Gastroesophageal sphincter (tissue), 4 donors: Measurements from ENCODE around the gene ATG16L1. TPM values are rescaled to one million over a fixed set of nuclear protein-coding genes. Genes with fewer than 3 reads are reported as not detected.

Source experiments
- ATAC-seq: fragments of 150-250 bp; one replicate; pipeline ENCODE4 v1.9.1; 2016; ENCODE audit warnings: mild to moderate bottlenecking, moderate library complexity
- H3K27ac ChIP-seq, 4 donors: fragments of 200-600 bp; sonication (generic) in 3 of 4; 1 replicate in 3 of 4; 2 replicates in 1 of 4; pipeline ENCODE4 v1.5.1; 2016 to 2019
- H3K27me3 ChIP-seq: fragments of 200-600 bp; sonication (generic); one replicate; pipeline ENCODE4 v1.5.1; 2019
- H3K36me3 ChIP-seq, 2 donors: fragments of 200-600 bp; sonication (generic); one replicate each; pipeline ENCODE4 v1.5.1; 2019; ENCODE audit warnings: control low read depth in 1 of 2
- H3K4me1 ChIP-seq, 3 donors: fragments of 200-600 bp; sonication (generic); 1 replicate in 2 of 3; 2 replicates in 1 of 3; pipeline ENCODE4 v1.5.1; 2016 to 2019; ENCODE audit warnings: control low read depth in 2 of 3
- H3K4me3 ChIP-seq, 2 donors: fragments of 200-600 bp; sonication (generic); one replicate each; pipeline ENCODE4 v1.5.1; 2019; ENCODE audit warnings: mild to moderate bottlenecking in 1 of 2, moderate library complexity in 1 of 2
- H3K9me3 ChIP-seq, 3 donors: fragments of 200-600 bp; sonication (generic); one replicate each; pipeline ENCODE4 v1.5.1; 2017 to 2019; ENCODE audit warnings: control low read depth in 2 of 3
- EP300 ChIP-seq: sonication (generic); formaldehyde crosslinking; IDR thresholded peaks from one replicate; pipeline ENCODE4 v1.6.1; 2017; ENCODE audit warnings: antibody characterized with exemption, mild to moderate bottlenecking
- POLR2A ChIP-seq, 2 donors: fragments of 450-650 bp; IDR thresholded peaks; one replicate each; pipeline ENCODE4 v1.6.1; 2017; ENCODE audit warnings: antibody characterized with exemption in 2 of 2, mild to moderate bottlenecking in 2 of 2, moderate library complexity in 1 of 2
- POLR2AphosphoS5 ChIP-seq: sonication (generic); formaldehyde crosslinking; IDR thresholded peaks from one replicate; pipeline ENCODE4 v1.6.1; 2017; ENCODE audit warnings: antibody characterized with exemption
- WGBS, 2 donors: methylation state at CpG; one replicate each; pipeline ENCODE4 v1.1.5; 2018; ENCODE audit warnings: low coverage in 1 of 2; 5-methylcytosine and 5-hydroxymethylcytosine counted together
- total RNA-seq, 4 donors: library from RNA; depleted of rRNA; stranded (reverse); fragments of >200 nt; gene quantifications; one replicate each; pipeline ENCODE4 v1.1.0, GENCODE V29; 2016
- TF ChIP-seq, protein P1 (sequence below), 4 experiments: fragments of 200-600 bp in 2 of 4; fragments of 450-650 bp in 2 of 4; sonication (generic) in 1 of 4; IDR thresholded peaks; one replicate each; pipeline ENCODE4 v1.5.1; 2017 to 2019; ENCODE audit warnings: antibody characterized with exemption in 4 of 4, mild to moderate bottlenecking in 2 of 4, moderate library complexity in 2 of 4

The ATG16L1 gene
- total RNA-seq, 4 donors from 2014 or later: 24.0 to 46.1 (median 33.8) TPM

DNA sequence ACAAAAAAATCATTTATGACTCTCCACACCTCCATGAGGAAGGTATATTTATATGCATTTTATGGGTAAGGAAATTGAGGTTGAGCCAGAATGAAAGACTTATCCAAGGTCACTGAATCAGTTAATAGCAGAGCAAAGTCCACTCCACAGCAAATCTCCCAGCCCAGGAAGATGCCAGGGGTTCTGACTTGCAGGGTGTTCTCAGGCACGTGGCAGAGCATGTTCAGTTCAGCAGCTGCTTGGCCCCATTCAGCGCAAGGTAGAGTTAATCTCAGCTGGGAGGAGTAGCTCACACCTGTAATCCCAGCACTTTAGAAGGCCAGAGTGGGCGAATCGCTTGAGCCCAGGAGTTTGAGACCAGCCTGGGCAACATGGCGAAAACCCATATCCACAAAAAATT lies 85.1 kb downstream of the ATG16L1 start:
- H3K36me3 ChIP-seq: no peaks in the 10 kb centered on the region
- no peaks in the 10 kb centered on the region for H3K9me3 ChIP-seq
- WGBS, 2 donors: 79% methylated on average over 2 of the region's 5 CpGs; no CpG with 5 or more reads in 1 of the 2 donors
- no peaks in the 10 kb centered on the region for H3K27me3 ChIP-seq
- no peak overlapping the region for H3K27ac ChIP-seq
- no peak overlapping the region for H3K4me3 ChIP-seq
- no peaks in the 10 kb centered on the region for H3K4me1 ChIP-seq
- no peak for ATAC-seq
- TF ChIP-seq POLR2AphosphoS5: no peak
- TF ChIP-seq, protein P1, sequence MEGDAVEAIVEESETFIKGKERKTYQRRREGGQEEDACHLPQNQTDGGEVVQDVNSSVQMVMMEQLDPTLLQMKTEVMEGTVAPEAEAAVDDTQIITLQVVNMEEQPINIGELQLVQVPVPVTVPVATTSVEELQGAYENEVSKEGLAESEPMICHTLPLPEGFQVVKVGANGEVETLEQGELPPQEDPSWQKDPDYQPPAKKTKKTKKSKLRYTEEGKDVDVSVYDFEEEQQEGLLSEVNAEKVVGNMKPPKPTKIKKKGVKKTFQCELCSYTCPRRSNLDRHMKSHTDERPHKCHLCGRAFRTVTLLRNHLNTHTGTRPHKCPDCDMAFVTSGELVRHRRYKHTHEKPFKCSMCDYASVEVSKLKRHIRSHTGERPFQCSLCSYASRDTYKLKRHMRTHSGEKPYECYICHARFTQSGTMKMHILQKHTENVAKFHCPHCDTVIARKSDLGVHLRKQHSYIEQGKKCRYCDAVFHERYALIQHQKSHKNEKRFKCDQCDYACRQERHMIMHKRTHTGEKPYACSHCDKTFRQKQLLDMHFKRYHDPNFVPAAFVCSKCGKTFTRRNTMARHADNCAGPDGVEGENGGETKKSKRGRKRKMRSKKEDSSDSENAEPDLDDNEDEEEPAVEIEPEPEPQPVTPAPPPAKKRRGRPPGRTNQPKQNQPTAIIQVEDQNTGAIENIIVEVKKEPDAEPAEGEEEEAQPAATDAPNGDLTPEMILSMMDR (IDR thresholded peaks at IDR 0.05): no peak
- TF ChIP-seq POLR2A (IDR thresholded peaks at IDR 0.05): no peak
- no peak for TF ChIP-seq EP300

GRCh38 chr2:233338046-233338445 lies 86.6 kb downstream of the ATG16L1 start:
- 69 to 75% methylated on average over 5 of the region's 5 CpGs for WGBS, 2 donors
- no peak overlapping the region for H3K4me3 ChIP-seq

GRCh38 chr2:233338812-233339368 lies 87.4 kb downstream of the ATG16L1 start:
- no peaks in the 10 kb centered on the region for H3K4me1 ChIP-seq
- no peak for ATAC-seq
- H3K27ac ChIP-seq: no peak overlapping the region
- no peaks in the 10 kb centered on the region for H3K9me3 ChIP-seq
- H3K4me3 ChIP-seq: no peak overlapping the region
- no peaks in the 10 kb centered on the region for H3K36me3 ChIP-seq
- H3K27me3 ChIP-seq: no peaks in the 10 kb centered on the region
- 74 to 91% methylated on average over 3 of the region's 3 CpGs for WGBS, 2 donors
- TF ChIP-seq POLR2A (IDR thresholded peaks at IDR 0.05): no peak
- TF ChIP-seq POLR2AphosphoS5: no peak
- no peak for TF ChIP-seq EP300
- TF ChIP-seq, protein P1 (IDR thresholded peaks at IDR 0.05): no peak

More at GRCh38 chr2:233338046-233338445, 86.6 kb downstream of the ATG16L1 start:
- Histone ChIP-seq H3K27me3 (no peaks in the 10 kb centered on the region), H3K9me3 (no peaks in the 10 kb centered on the region), H3K27ac (no peak overlapping the region), H3K4me1 (no peaks in the 10 kb centered on the region), H3K36me3 (no peaks in the 10 kb centered on the region)
- no peak for ATAC-seq
- TF ChIP-seq EP300 (no peak), POLR2AphosphoS5 (no peak), POLR2A (IDR thresholded peaks at IDR 0.05) (no peak)
- TF ChIP-seq, protein P1 (IDR thresholded peaks at IDR 0.05): no peak

DNA sequence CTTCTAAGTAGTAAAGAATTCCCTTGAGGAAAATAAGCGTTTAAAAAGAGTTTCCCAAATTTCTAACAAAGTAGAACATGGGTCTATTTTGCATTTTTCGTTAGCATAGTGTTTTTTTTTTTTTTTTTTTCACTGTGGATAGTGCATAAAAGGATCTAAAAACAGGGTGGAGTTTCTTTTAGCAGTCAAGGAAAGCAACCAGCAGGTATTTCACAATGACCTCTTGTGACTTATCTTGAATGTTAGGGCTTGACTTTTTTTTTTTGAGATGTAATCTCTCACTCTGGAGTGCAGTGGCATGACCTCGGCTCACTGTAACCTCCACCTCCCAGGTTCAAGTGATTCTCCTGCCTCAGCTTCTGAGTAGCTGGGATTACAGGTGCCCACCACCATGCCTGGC lies 88.0 kb downstream of the ATG16L1 start:
- Histone ChIP-seq H3K27me3 (no peaks in the 10 kb centered on the region), H3K36me3 (no peaks in the 10 kb centered on the region), H3K4me3 (no peak overlapping the region), H3K4me1 (no peaks in the 10 kb centered on the region), H3K9me3 (no peaks in the 10 kb centered on the region), H3K27ac (no peak overlapping the region)
- 56 to 65% methylated on average over 2 to 3 of the region's 3 CpGs for WGBS, 2 donors
- no peak for ATAC-seq
- TF ChIP-seq POLR2AphosphoS5: no peak
- TF ChIP-seq, protein P1 (IDR thresholded peaks at IDR 0.05): no peak
- TF ChIP-seq POLR2A (IDR thresholded peaks at IDR 0.05): no peak
- TF ChIP-seq EP300: no peak

GRCh38 chr2:233341296-233341695 lies 89.8 kb downstream of the ATG16L1 start:
- Histone ChIP-seq H3K4me3 (no peak overlapping the region), H3K4me1 (no peaks in the 10 kb centered on the region), H3K27me3 (no peaks in the 10 kb centered on the region), H3K9me3 (no peaks in the 10 kb centered on the region), H3K27ac (no peak overlapping the region), H3K36me3 (no peaks in the 10 kb centered on the region)
- ATAC-seq: no peak
- 83 to 90% methylated on average over 1 to 2 of the region's 3 CpGs for WGBS, 2 donors
- TF ChIP-seq POLR2AphosphoS5 (no peak), POLR2A (IDR thresholded peaks at IDR 0.05) (no peak), EP300 (no peak)
- TF ChIP-seq, protein P1 (IDR thresholded peaks at IDR 0.05): no peak
